Measurements from ENCODE around the gene ARTN. TPM values are rescaled to one million over a fixed set of nuclear protein-coding genes. Genes with fewer than 3 reads are reported as not detected.

Gene ARTN
- total and polyA plus RNA-seq, 4 donors: 0.61 to 3.2 (median 1.9) TPM; not detected in 1

DNA sequence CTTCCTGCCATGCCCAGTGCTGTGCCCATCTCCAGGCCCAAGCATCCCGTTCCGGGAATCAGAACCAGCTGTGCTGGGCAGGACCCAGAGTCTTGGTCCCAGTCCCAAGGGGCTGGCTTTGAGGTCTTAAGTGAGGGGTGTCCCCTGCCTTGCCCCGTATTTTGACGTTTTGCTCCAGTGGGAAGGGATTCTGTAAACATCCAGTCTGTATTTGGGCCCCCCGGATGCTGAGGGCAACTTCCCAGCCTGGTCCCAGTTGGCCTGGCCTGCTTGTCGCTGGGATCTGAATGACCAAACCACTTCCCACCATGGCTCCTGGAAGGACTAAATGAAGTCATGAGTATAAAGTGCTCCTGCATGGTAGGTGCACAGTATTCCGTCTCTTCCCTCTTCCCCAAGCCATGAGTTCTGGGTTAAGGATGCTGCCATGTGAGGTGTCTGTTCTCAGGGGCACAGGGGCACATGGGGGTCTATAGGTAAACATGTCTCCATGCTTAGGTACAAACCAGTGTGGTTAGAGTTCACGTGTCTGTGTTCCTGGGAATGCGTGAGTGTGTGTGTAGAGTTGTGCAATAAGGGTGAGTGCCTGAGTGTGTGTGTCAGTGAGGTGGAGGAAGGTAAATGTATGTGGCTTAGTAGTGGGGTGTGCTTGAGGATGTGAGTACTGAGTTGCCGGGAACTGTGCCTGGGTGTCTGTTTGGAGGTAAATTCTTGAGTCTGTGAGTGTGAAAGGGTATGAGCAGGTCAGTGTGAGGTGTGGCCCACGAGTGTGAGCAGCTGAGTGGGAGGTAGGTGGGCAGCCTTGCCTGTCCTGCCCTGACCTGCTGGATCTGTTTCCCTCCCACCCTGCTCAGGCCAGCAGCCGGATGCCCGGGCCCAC lies 46.9 kb downstream of the ARTN start:
- H3K9me3 ChIP-seq (ENCODE audit: control insufficient read depth, insufficient read depth, low read length): no peaks in the 10 kb centered on the region
- H3K27ac ChIP-seq (ENCODE audit: low read depth, low read length): peak overlapping the region; percentile 4
- WGBS (ENCODE audit: insufficient coverage): 75% methylated on average over 12 of the region's 13 CpGs
- H3K4me1 ChIP-seq (ENCODE audit: control insufficient read depth, insufficient read depth, low read length): peaks cover 64% of the 10 kb centered on the region
- peak overlapping the region; percentile 48 for H3K4me3 ChIP-seq (ENCODE audit: low read depth, low read length)
- peaks cover 71% of the 10 kb centered on the region for H3K36me3 ChIP-seq (ENCODE audit: control insufficient read depth, insufficient read depth, low read length)
- H3K27me3 ChIP-seq (ENCODE audit: control insufficient read depth, insufficient read depth, low read length): no peaks in the 10 kb centered on the region
- DNase-seq (ENCODE audit: low read depth in 4 of 6, low spot score in 6 of 6): no peak

DNA sequence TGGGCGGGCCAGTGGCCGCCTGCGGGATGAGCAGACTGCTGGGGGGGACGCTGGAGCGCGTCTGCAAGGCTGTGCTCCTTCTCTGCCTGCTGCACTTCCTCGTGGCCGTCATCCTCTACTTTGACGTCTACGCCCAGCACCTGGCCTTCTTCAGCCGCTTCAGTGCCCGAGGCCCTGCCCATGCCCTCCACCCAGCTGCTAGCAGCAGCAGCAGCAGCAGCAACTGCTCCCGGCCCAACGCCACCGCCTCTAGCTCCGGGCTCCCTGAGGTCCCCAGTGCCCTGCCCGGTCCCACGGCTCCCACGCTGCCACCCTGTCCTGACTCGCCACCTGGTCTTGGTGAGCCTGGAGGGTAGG lies 47.5 kb downstream of the ARTN start:
- whole genome bisulfite sequencing (ENCODE audit: insufficient coverage): 86% methylated on average over 19 of the region's 20 CpGs
- no peaks in the 10 kb centered on the region for H3K27me3 ChIP-seq (ENCODE audit: control insufficient read depth, insufficient read depth, low read length)
- H3K36me3 ChIP-seq (ENCODE audit: control insufficient read depth, insufficient read depth, low read length): peaks cover 75% of the 10 kb centered on the region
- H3K4me3 ChIP-seq (ENCODE audit: low read depth, low read length): no peak overlapping the region
- H3K4me1 ChIP-seq (ENCODE audit: control insufficient read depth, insufficient read depth, low read length): peaks cover 58% of the 10 kb centered on the region
- no peaks in the 10 kb centered on the region for H3K9me3 ChIP-seq (ENCODE audit: control insufficient read depth, insufficient read depth, low read length)
- no peak overlapping the region for H3K27ac ChIP-seq (ENCODE audit: low read depth, low read length)
- no peak for DNase-seq (ENCODE audit: low read depth in 4 of 6, low spot score in 6 of 6)

DNA sequence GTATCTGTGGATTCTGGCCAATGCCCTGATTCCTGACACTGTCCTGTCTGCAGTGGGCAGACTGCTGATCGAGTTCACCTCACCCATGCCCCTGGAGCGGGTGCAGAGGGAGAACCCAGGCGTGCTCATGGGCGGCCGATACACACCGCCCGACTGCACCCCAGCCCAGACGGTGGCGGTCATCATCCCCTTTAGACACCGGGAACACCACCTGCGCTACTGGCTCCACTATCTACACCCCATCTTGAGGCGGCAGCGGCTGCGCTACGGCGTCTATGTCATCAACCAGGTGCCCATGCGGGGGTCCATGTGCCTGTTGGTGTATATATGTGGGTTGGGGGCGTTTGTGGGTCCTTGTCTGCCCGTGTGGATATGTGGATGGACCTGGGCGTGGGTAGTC lies 48.0 kb downstream of the ARTN start:
- peaks cover 72% of the 10 kb centered on the region for H3K36me3 ChIP-seq (ENCODE audit: control insufficient read depth, insufficient read depth, low read length)
- no peaks in the 10 kb centered on the region for H3K27me3 ChIP-seq (ENCODE audit: control insufficient read depth, insufficient read depth, low read length)
- H3K4me1 ChIP-seq (ENCODE audit: control insufficient read depth, insufficient read depth, low read length): peaks cover 52% of the 10 kb centered on the region
- WGBS (ENCODE audit: insufficient coverage): 97% methylated on average over 13 of the region's 20 CpGs
- no peak overlapping the region for H3K27ac ChIP-seq (ENCODE audit: low read depth, low read length)
- no peak overlapping the region for H3K4me3 ChIP-seq (ENCODE audit: low read depth, low read length)
- DNase-seq (ENCODE audit: low read depth in 4 of 6, low spot score in 6 of 6): no peak
- no peaks in the 10 kb centered on the region for H3K9me3 ChIP-seq (ENCODE audit: control insufficient read depth, insufficient read depth, low read length)

DNA sequence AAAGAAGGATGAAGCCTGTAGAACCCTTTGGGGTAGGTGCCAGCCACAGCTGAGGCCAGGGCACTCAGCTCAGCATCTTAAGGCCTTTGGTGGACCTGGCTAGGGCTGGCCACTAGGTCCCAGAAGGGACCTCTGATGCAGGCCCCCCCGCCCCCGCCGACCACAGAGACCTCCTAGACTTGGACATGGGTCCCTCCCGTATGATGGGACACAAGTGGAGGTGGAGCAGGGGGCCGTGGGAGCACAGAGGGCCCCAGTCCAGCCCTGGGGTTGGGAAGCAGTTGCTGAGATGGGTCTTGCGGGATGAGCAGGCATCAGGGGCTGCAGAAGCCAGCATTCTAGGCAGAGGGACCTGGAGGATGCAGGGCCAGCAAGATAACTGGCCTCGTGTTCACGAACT lies 48.6 kb downstream of the ARTN start:
- WGBS (ENCODE audit: insufficient coverage): 97% methylated on average over 8 of the region's 8 CpGs

DNA sequence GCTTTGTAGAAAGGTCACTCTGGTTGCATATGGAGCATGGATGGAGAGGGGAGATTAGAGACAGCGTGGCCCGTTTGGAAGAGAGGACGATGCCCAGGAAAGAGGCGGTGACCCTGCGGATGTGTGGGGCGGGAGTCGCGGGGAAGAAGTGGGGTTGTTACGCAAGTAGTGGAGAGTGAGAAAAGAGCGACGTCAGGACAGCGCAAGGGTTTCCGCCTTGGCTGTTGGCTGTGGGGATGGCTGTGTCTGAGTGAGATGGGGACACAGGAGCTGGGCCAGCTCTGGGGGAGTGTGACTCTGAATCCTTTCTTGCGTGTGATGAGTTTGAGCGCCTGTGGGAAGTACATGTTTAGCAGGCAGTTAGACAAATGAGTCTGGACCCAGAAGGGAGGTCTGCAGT lies 49.2 kb downstream of the ARTN start:
- Histone ChIP-seq H3K4me3 (ENCODE audit: low read depth, low read length) (no peak overlapping the region), H3K27me3 (ENCODE audit: control insufficient read depth, insufficient read depth, low read length) (no peaks in the 10 kb centered on the region), H3K9me3 (ENCODE audit: control insufficient read depth, insufficient read depth, low read length) (no peaks in the 10 kb centered on the region), H3K36me3 (ENCODE audit: control insufficient read depth, insufficient read depth, low read length) (peaks cover 65% of the 10 kb centered on the region), H3K4me1 (ENCODE audit: control insufficient read depth, insufficient read depth, low read length) (peaks cover 44% of the 10 kb centered on the region), H3K27ac (ENCODE audit: low read depth, low read length) (no peak overlapping the region)
- no peak for DNase-seq (ENCODE audit: low read depth in 4 of 6, low spot score in 6 of 6)
- WGBS (ENCODE audit: insufficient coverage): 87% methylated on average over 15 of the region's 15 CpGs

More for the DNA sequence above, 48.6 kb downstream of the ARTN start:
- DNase-seq (ENCODE audit: low read depth in 4 of 6, low spot score in 6 of 6): no peak
- peaks cover 47% of the 10 kb centered on the region for H3K4me1 ChIP-seq (ENCODE audit: control insufficient read depth, insufficient read depth, low read length)
- no peak overlapping the region for H3K4me3 ChIP-seq (ENCODE audit: low read depth, low read length)
- H3K36me3 ChIP-seq (ENCODE audit: control insufficient read depth, insufficient read depth, low read length): peaks cover 69% of the 10 kb centered on the region
- no peaks in the 10 kb centered on the region for H3K9me3 ChIP-seq (ENCODE audit: control insufficient read depth, insufficient read depth, low read length)
- H3K27ac ChIP-seq (ENCODE audit: low read depth, low read length): no peak overlapping the region
- no peaks in the 10 kb centered on the region for H3K27me3 ChIP-seq (ENCODE audit: control insufficient read depth, insufficient read depth, low read length)

DNA sequence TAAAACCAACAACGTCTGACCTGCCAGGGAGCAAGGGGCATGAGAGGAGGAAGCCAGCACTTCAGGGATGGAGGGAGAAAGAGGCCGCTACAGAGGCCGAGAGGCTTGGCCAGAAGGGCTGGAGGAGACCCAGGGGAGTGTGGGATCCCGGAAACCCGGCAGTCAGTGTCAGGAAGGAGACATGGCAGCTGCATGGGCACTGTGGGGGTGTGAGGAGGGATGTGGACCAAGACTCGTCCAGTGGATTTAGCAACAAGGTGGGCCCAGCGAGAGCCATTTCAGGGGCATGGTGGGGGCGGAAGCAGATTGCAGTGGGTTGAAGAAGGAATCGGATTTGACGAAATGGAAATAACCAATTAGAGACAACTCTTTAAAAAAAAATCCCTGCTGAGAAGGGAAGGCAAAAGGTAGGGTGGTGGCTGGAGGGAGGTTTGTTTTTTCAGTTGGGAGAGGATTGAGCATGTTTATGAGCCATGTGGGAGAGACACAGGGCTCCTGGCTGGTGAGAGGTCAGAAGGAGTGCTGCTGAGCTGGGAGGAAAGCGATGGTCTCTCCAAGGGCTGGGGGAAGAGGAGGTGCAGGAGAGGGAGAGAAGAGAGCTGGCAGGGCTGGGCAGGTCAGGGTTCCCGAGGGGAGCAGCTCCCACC lies 49.8 kb downstream of the ARTN start:
- no peaks in the 10 kb centered on the region for H3K27me3 ChIP-seq (ENCODE audit: control insufficient read depth, insufficient read depth, low read length)
- no peak overlapping the region for H3K27ac ChIP-seq (ENCODE audit: low read depth, low read length)
- H3K4me3 ChIP-seq (ENCODE audit: low read depth, low read length): no peak overlapping the region
- 76% methylated on average over 10 of the region's 12 CpGs for WGBS (ENCODE audit: insufficient coverage)
- peaks cover 39% of the 10 kb centered on the region for H3K4me1 ChIP-seq (ENCODE audit: control insufficient read depth, insufficient read depth, low read length)
- no peaks in the 10 kb centered on the region for H3K9me3 ChIP-seq (ENCODE audit: control insufficient read depth, insufficient read depth, low read length)
- peaks cover 59% of the 10 kb centered on the region for H3K36me3 ChIP-seq (ENCODE audit: control insufficient read depth, insufficient read depth, low read length)
- DNase-seq (ENCODE audit: low read depth in 4 of 6, low spot score in 6 of 6): no peak

DNA sequence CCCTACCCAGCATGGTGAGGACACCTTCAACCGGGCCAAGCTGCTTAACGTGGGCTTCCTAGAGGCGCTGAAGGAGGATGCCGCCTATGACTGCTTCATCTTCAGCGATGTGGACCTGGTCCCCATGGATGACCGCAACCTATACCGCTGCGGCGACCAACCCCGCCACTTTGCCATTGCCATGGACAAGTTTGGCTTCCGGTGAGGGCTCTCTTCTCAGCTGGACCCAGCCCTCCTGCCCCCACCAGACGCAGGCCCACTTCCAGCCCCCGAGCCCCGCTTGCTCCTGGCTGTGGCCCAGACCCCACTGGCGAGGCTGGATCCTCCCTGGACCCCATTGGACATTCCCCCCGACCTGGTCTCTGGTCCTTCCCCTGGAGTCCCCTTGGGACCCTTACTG lies 51.3 kb downstream of the ARTN start:
- Histone ChIP-seq H3K36me3 (ENCODE audit: control insufficient read depth, insufficient read depth, low read length) (peaks cover 59% of the 10 kb centered on the region), H3K4me1 (ENCODE audit: control insufficient read depth, insufficient read depth, low read length) (peaks cover 29% of the 10 kb centered on the region), H3K4me3 (ENCODE audit: low read depth, low read length) (no peak overlapping the region), H3K9me3 (ENCODE audit: control insufficient read depth, insufficient read depth, low read length) (no peaks in the 10 kb centered on the region), H3K27ac (ENCODE audit: low read depth, low read length) (no peak overlapping the region), H3K27me3 (ENCODE audit: control insufficient read depth, insufficient read depth, low read length) (no peaks in the 10 kb centered on the region)
- WGBS (ENCODE audit: insufficient coverage): 96% methylated on average over 15 of the region's 16 CpGs
- DNase-seq (ENCODE audit: low read depth in 4 of 6, low spot score in 6 of 6): no peak

DNA sequence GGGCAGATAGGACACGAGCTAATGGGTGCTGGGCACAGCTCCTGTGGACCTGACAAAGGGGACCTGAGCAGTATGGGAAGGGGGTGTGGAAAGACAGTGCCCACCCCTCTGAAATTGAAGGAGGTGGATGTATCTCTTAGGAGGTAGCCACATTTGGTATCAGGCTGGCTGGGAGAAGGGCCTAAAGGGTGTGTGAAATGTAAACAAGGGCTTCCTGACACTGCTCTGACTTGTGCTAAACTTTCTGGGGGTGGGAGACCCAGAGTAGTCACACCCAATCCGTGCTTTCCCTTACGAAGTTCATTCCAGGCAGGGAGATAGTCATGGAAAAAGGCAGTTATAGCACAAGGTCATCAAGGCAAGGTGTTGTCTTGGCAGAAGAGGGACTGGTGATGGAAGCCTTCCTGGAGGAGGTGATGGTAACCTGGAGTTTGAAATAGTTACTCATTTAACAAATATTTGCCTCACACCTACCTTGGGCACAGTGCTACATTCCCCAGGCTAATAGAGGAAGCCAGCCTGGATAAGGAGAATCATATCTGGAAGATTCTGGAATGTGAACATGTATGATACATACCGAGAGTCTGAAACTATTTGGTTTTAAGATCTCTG lies 52.5 kb downstream of the ARTN start:
- 90% methylated on average over 3 of the region's 4 CpGs for WGBS (ENCODE audit: insufficient coverage)
- no peak overlapping the region for H3K27ac ChIP-seq (ENCODE audit: low read depth, low read length)
- no peak overlapping the region for H3K4me3 ChIP-seq (ENCODE audit: low read depth, low read length)
- peaks cover 28% of the 10 kb centered on the region for H3K4me1 ChIP-seq (ENCODE audit: control insufficient read depth, insufficient read depth, low read length)
- DNase-seq (ENCODE audit: low read depth in 4 of 6, low spot score in 6 of 6): no peak
- peaks cover 63% of the 10 kb centered on the region for H3K36me3 ChIP-seq (ENCODE audit: control insufficient read depth, insufficient read depth, low read length)
- H3K27me3 ChIP-seq (ENCODE audit: control insufficient read depth, insufficient read depth, low read length): no peaks in the 10 kb centered on the region
- H3K9me3 ChIP-seq (ENCODE audit: control insufficient read depth, insufficient read depth, low read length): no peaks in the 10 kb centered on the region

DNA sequence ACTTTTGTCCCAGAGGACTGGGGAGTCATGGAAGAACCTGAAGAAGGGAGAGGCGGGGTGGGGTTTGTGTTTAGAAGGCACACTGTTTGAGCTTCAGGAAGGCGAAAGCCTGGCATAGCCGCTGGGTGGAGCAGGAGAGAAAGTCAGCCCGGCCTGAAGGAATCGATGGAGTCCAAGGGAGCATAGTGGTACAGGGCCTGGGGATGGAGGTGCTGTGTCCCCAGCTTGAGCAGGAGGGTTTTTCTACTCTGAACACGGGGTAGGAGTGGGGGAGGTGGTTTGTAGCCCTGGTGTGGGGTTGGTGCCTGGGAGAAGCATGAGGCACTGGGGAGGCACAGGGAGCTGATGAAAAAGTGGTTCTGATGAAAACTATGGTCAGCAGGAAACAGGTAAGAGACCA lies 53.1 kb downstream of the ARTN start:
- Histone ChIP-seq H3K4me1 (ENCODE audit: control insufficient read depth, insufficient read depth, low read length) (peaks cover 28% of the 10 kb centered on the region), H3K36me3 (ENCODE audit: control insufficient read depth, insufficient read depth, low read length) (peaks cover 57% of the 10 kb centered on the region), H3K9me3 (ENCODE audit: control insufficient read depth, insufficient read depth, low read length) (no peaks in the 10 kb centered on the region), H3K27ac (ENCODE audit: low read depth, low read length) (no peak overlapping the region), H3K4me3 (ENCODE audit: low read depth, low read length) (no peak overlapping the region), H3K27me3 (ENCODE audit: control insufficient read depth, insufficient read depth, low read length) (no peaks in the 10 kb centered on the region)
- no peak for DNase-seq (ENCODE audit: low read depth in 4 of 6, low spot score in 6 of 6)
- WGBS (ENCODE audit: insufficient coverage): 82% methylated on average over 6 of the region's 6 CpGs
